IMR-90 (cell line): ENCODE results near the gene IL17A.

Experiments used
- CEBPB ChIP-seq: IDR thresholded peaks from 2 replicates; pipeline ENCODE4 v1.6.1; 2012; ENCODE audit warnings: low read depth, low read length, improper control_type of control experiment
- CTCF ChIP-seq: conservative IDR thresholded peaks from 2 replicates; pipeline ENCODE4 v1.5.1; 2012; ENCODE audit warnings: mild to moderate bottlenecking, low read depth, low read length, improper control_type of control experiment
- MAFK ChIP-seq: IDR thresholded peaks from 2 replicates; pipeline ENCODE4 v1.6.1; 2012; ENCODE audit warnings: low read depth, low read length, improper control_type of control experiment
- MXI1 ChIP-seq: IDR thresholded peaks from 2 replicates; pipeline ENCODE4 v1.6.1; 2012; ENCODE audit warnings: low read depth, mild to moderate bottlenecking, low read length, moderate library complexity, borderline replicate concordance
- NFE2L2 ChIP-seq: fragments of 150-350 bp; IDR thresholded peaks from 2 replicates; pipeline ENCODE4 v1.6.1; 2016; ENCODE audit warnings: low read depth, mild to moderate bottlenecking, low read length
- POLR2A ChIP-seq: IDR thresholded peaks from 2 replicates; pipeline ENCODE4 v1.6.1; 2012; ENCODE audit warnings: mild to moderate bottlenecking, low read depth, low read length
- SMC3 ChIP-seq: fragments of 150-350 bp; IDR thresholded peaks from 2 replicates; pipeline ENCODE4 v1.6.1; 2016; ENCODE audit warnings: low read depth, mild to moderate bottlenecking, antibody characterized with exemption, low read length, moderate library complexity

- no peak for TF ChIP-seq CTCF
- no peak for TF ChIP-seq MAFK
- no peak for TF ChIP-seq POLR2A
- no peak for TF ChIP-seq SMC3
- TF ChIP-seq CEBPB: no peak
- no peak for TF ChIP-seq MXI1
- TF ChIP-seq NFE2L2: no peak
Observed at GRCh38 chr6:52213127-52213526, 27.0 kb downstream of the IL17A start.
